Esophagus squamous epithelium (tissue), 5 donors: ENCODE results near the gene ZNF398. TPM values are rescaled to one million over a fixed set of nuclear protein-coding genes. Genes with fewer than 3 reads are reported as not detected.

Experiments used
- DNase-seq: peaks from one replicate; lab custom pipeline; 2025; lab: John Stamatoyannopoulos, UW
- H3K27ac ChIP-seq, 4 donors: fragments of 200-600 bp; sonication (generic); one replicate each; pipeline ENCODE4 v1.5.1; 2016 to 2019; ENCODE audit warnings: mild to moderate bottlenecking in 1 of 4
- H3K27me3 ChIP-seq, 4 donors: fragments of 200-600 bp; sonication (generic); 1 replicate in 3 of 4; 2 replicates in 1 of 4; pipeline versions ENCODE4 v1.5.1 to v1.6.0; 2017 to 2021; ENCODE audit warnings: antibody characterized with exemption in 1 of 4
- H3K36me3 ChIP-seq, 3 donors: fragments of 200-600 bp; sonication (generic); one replicate each; pipeline ENCODE4 v1.5.1; 2016 to 2019
- H3K4me1 ChIP-seq, 3 donors: fragments of 200-600 bp; sonication (generic); one replicate each; pipeline ENCODE4 v1.5.1; 2017 to 2019
- H3K4me3 ChIP-seq, 4 donors: fragments of 200-600 bp; sonication (generic); 1 replicate in 3 of 4; 2 replicates in 1 of 4; pipeline ENCODE4 v1.5.1; 2016 to 2019; ENCODE audit warnings: mild to moderate bottlenecking in 2 of 4, moderate library complexity in 1 of 4
- H3K9me3 ChIP-seq, 3 donors: fragments of 200-600 bp; sonication (generic); one replicate each; pipeline ENCODE4 v1.5.1; 2016 to 2019
- CTCF ChIP-seq, 6 experiments: fragments of 450-650 bp in 4 of 6; fragments of 200-600 bp in 2 of 6; sonication (generic) in 2 of 6; IDR thresholded peaks; one replicate each; pipeline ENCODE4 v1.5.1; 2016 to 2019; ENCODE audit warnings: antibody characterized with exemption in 6 of 6, mild to moderate bottlenecking in 4 of 6, moderate library complexity in 4 of 6
- POLR2A ChIP-seq, 4 donors: fragments of 450-650 bp; IDR thresholded peaks; one replicate each; pipeline ENCODE4 v1.6.1; 2017; ENCODE audit warnings: antibody characterized with exemption in 4 of 4, mild to moderate bottlenecking in 4 of 4, moderate library complexity in 3 of 4
- WGBS, 2 donors: methylation state at CpG; one replicate each; pipeline ENCODE4 v1.1.5; 2018; 5-methylcytosine and 5-hydroxymethylcytosine counted together
- intact Hi-C: fragments of 100-400 bp; cut with DNase I; formaldehyde crosslinking; loops from one replicate; pipeline ENCODE4 v1.15.0; 2022
- total RNA-seq, 4 donors: library from RNA; depleted of rRNA; stranded (reverse); fragments of >200 nt; gene quantifications; one replicate each; pipeline ENCODE4 v1.1.0, GENCODE V29; 2016
- donor health status: DM: yes; HTN: yes; CAD: no.

The ZNF398 gene
- total RNA-seq, 4 donors from 2014 or later = 8.9 to 20.8 (median 12.6) TPM

GRCh38 chr7:149179241-149179640, 32.0 kb downstream of the ZNF398 start:
- WGBS, 2 donors = 92 to 100% methylated on average over 4 to 12 of the region's 19 CpGs
- H3K4me3 ChIP-seq = no peak overlapping the region
- TF ChIP-seq CTCF (IDR thresholded peaks at IDR 0.05) (no peak), POLR2A (IDR thresholded peaks at IDR 0.05) (no peak)
- intact Hi-C loops = no loop called here
- DNase-seq = no peak
- H3K4me1 ChIP-seq = peaks cover 0 to 29% (median 0%) of the 10 kb centered on the region in 3 donors
- H3K36me3 ChIP-seq = peaks cover 6 to 76% (median 36%) of the 10 kb centered on the region in 3 donors
- H3K9me3 ChIP-seq = no peaks in the 10 kb centered on the region
- no peak overlapping the region for H3K27ac ChIP-seq
- H3K27me3 ChIP-seq = no peaks in the 10 kb centered on the region

GRCh38 chr7:149180722-149181449, 33.6 kb downstream of the ZNF398 start:
- Histone ChIP-seq H3K27me3 (no peaks in the 10 kb centered on the region), H3K36me3 (peaks cover 6 to 61% (median 26%) of the 10 kb centered on the region in 3 donors), H3K4me3 (no peak overlapping the region), H3K4me1 (peaks cover 0 to 29% (median 0%) of the 10 kb centered on the region in 3 donors), H3K27ac (no peak overlapping the region), H3K9me3 (no peaks in the 10 kb centered on the region)
- intact Hi-C loops = no loop called here
- DNase-seq = no peak
- TF ChIP-seq POLR2A (IDR thresholded peaks at IDR 0.05) = no peak
- no peak for TF ChIP-seq CTCF (IDR thresholded peaks at IDR 0.05)

- H3K36me3 ChIP-seq = peaks cover 3 to 55% (median 26%) of the 10 kb centered on the region in 3 donors
- H3K27ac ChIP-seq = peak overlapping the region in 1 of 4 donors; percentile 48
- no peaks in the 10 kb centered on the region for H3K9me3 ChIP-seq
- no peak overlapping the region for H3K4me3 ChIP-seq
- DNase-seq = no peak
- no peaks in the 10 kb centered on the region for H3K27me3 ChIP-seq
- intact Hi-C loops = no loop called here
- TF ChIP-seq CTCF (IDR thresholded peaks at IDR 0.05) (no peak), POLR2A (IDR thresholded peaks at IDR 0.05) (no peak)
- H3K4me1 ChIP-seq = peaks cover 0 to 29% (median 0%) of the 10 kb centered on the region in 3 donors
These were observed 34.2 kb downstream of the ZNF398 start for GRCh38 chr7:149181450-149181790.

DNA sequence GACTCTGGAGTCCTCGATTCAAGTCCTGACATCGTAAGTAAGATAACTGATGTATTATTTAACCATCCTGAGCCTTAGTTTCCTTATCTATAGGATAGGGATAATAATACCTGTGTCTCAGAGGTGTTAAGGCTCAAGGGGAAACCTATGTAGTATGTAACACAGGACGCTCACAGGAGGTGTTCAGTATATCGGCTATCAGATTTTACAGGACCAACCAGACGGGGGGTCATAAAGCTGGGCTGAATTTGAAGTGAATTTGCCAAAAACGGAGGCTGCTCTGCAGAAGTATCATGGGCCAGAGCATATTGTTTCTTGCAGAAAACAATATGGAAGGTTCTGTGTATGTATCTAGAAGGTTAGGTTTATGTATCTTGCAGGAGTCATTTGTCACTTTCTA, 37.0 kb downstream of the ZNF398 start:
- intact Hi-C loops = no loop called here

More for the DNA sequence above, 37.0 kb downstream of the ZNF398 start:
- H3K36me3 ChIP-seq = peaks cover 0 to 27% (median 6%) of the 10 kb centered on the region in 3 donors
- 92 to 93% methylated on average over 6 of the region's 6 CpGs for WGBS, 2 donors
- TF ChIP-seq POLR2A (IDR thresholded peaks at IDR 0.05) (no peak), CTCF (IDR thresholded peaks at IDR 0.05) (no peak)
- H3K4me1 ChIP-seq = peaks cover 0 to 29% (median 0%) of the 10 kb centered on the region in 3 donors
- no peak overlapping the region for H3K4me3 ChIP-seq
- H3K27ac ChIP-seq = no peak overlapping the region
- no peak for DNase-seq
- no peaks in the 10 kb centered on the region for H3K27me3 ChIP-seq
- H3K9me3 ChIP-seq = no peaks in the 10 kb centered on the region
